HG03066 (cell line): ENCODE data around the gene IL13RA1.
A peak's percentile ranks its signal among the peaks of the same experiment; 100 is the strongest.
"Not testable (repeated sequence)": the region's sequence is repeated elsewhere in the genome, so short reads cannot be mapped to it uniquely, and the experiment has no call there.

ENCODE experiments used
- ATAC-seq: cut with Tn5 transposase; IDR thresholded peaks from one replicate; pipeline ENCODE4 v1.9.1; 2021; ENCODE audit warnings: low read depth; ENCODE audit not compliant: unreplicated experiment

Gene IL13RA1

DNA sequence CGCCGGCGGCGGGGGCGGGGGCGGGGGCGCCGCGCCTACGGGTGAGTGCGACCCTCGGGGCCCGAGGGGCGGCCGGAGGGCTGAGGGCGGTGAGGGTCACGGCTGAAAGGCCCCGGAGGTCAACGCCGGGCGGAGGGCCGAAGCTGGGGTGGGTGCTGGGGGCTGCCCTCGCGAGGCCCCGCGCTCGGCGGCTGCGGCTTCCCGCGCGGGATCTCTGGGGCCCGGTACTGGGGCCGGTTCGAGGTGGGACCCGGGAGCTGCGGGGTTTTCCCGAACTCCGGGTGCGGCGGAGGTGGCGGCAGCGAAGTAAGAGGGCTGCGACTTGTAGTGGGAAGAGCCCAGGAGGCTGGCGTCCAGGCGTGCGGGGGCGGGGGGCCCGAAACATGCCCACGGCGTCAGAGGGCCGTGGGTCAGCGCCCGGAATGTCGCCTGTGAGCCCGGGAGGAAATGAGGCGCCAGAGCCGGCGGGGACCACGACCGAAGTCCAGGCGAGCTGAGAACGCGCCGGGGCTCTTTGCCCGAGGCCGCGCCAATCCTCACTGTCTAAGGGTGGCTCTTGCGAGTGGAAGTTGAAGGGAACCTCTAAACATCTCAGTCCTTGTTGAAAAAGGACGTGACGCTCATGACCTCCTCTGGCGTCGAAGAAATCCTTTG is 407 bp downstream of the IL13RA1 start:
- ATAC-seq, result peak; percentile 24

DNA sequence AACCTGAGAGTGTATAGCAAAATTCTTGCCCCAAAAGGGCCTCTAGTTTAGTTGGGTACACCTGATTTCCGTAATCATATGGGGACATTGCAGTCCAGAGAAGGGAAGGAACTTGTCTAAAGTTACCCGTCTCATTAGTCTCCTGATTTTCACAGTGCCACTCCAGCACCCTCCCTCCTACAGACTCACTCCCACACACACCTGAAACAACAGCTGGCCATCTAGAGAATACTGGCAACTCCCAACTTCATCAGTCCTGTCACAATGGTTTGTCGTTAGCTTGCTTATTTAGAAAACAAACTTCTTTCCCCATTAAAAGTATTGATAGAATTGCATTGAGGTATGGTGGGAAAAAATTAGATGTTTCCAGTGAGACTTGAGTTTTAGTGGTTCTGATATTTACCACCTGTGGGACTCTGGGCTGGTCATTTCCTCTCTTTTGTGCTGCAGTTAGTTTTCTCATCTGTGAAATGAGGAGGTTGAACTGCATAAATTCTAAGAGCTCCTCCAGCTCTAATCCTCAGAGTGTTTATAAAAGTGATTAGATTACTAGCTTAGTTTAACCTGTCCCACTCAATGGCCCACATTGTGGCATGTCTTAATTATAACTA is 1.7 kb downstream of the IL13RA1 start:
- ATAC-seq, result no peak

GRCh38 chrX:118730500-118731247 is 3.3 kb downstream of the IL13RA1 start:
- ATAC-seq, result no peak

- ATAC-seq, result not testable (repeated sequence)
Observed at GRCh38 chrX:118732551-118732950, 5.1 kb downstream of the IL13RA1 start.

GRCh38 chrX:118734909-118735308 is 7.5 kb downstream of the IL13RA1 start:
- ATAC-seq, result no peak

- no peak for ATAC-seq
Observed at GRCh38 chrX:118736394-118737010, 9.1 kb downstream of the IL13RA1 start.

DNA sequence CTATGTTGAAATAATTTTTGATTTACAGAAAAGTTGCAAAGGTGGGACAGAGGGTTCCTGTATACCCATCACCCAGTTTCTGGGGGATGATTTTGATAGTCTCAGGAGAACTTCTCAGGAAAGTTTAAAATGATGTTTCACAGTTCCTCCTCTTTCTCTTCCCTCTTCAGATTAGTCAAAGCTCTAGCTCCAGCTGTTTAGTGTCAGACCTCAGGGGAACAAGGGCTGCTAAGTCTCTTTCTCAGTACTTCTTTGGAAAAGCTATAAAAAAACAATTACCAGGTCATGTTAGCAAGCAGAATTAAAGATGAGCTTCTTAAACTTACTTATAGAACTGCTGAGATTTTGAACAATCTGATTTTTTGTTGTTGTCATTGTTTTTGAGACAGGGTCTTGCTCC is 12.2 kb downstream of the IL13RA1 start:
- ATAC-seq, result no peak

- ATAC-seq, result no peak
Observed at GRCh38 chrX:118740276-118740889, 13.0 kb downstream of the IL13RA1 start.

DNA sequence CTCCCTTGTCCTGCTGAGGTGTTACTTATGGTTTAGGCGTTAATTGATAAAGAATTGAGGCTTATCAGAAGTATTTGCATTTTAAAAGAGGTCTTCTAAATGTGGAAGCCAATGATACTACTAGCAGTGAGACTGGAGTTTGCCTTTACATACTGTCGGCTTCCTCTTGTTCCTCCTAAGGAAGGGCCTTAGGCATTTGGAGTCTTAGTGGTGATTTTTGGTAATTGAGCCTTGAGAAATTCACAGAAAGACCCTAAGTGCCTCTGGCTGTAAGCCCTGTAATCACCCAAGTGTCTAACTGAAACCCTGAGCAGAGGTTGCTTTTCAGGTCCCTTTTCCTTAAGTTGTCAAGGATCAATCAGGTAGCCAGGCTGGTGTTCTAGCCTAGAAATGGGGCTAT is 14.8 kb downstream of the IL13RA1 start:
- no peak for ATAC-seq

- ATAC-seq, result no peak
Observed at GRCh38 chrX:118745570-118745969, 18.2 kb downstream of the IL13RA1 start.

DNA sequence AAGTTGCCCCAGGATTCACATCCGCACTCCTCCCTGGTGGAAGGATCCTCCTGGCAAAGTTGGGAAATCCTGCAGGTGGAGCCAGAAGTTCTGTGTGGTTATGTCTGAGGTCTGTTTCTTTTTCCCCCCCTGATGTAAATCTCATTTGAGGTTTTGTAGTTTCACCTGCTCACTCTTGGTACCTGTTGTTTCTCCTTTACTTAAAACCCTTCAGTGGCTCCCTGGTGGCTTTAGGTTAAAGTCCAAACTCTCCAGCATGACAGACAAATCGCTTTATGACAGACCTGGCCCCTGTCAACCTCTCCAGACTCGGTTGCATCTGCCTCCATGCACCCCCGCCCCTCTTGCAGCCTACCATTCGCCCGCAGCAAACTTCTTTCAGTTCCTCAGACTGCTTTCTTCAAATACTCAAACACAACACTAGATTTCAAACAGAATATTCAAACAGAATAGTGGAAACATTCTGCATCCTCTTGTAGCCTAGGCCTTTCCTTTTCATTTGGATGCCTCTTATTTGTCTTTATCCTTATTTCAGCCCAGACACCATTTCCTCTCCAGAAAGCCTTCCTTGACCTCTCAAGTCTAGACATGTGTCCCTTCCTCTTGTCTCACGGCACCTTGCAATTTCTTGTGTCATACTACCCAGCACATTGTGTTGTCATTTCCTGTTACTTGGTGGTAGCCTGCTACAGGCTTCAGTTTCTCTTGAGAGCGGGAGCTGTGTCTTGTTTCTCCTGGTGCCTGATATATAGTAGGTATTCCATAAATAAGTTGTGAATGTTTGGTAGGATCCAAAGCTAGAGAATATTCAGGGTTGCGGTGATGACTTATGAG is 24.8 kb downstream of the IL13RA1 start:
- ATAC-seq, result peak; percentile 81

DNA sequence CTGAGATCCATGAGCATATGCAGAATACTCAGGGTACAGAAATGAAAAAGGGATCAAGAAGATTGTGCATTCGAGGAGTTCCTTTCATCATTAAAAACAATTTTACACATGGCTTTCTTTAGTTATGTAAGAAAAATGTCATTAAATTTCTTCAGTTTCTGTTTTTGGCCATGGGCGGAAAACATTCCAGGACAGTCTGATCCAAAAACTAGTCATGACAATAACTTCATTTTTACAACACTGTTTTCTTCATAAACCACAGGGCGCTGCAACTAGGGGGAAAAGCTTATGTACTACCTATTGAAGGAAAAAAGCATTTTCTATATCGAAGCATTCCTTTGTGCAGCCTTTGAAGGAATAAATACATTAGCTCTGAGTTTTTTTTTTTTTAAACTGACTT is 28.2 kb downstream of the IL13RA1 start:
- no peak for ATAC-seq

GRCh38 chrX:118756101-118756500 is 28.7 kb downstream of the IL13RA1 start:
- no peak for ATAC-seq

GRCh38 chrX:118758511-118758910 is 31.1 kb downstream of the IL13RA1 start:
- ATAC-seq, result no peak

GRCh38 chrX:118760025-118760424 is 32.6 kb downstream of the IL13RA1 start:
- ATAC-seq, result no peak

DNA sequence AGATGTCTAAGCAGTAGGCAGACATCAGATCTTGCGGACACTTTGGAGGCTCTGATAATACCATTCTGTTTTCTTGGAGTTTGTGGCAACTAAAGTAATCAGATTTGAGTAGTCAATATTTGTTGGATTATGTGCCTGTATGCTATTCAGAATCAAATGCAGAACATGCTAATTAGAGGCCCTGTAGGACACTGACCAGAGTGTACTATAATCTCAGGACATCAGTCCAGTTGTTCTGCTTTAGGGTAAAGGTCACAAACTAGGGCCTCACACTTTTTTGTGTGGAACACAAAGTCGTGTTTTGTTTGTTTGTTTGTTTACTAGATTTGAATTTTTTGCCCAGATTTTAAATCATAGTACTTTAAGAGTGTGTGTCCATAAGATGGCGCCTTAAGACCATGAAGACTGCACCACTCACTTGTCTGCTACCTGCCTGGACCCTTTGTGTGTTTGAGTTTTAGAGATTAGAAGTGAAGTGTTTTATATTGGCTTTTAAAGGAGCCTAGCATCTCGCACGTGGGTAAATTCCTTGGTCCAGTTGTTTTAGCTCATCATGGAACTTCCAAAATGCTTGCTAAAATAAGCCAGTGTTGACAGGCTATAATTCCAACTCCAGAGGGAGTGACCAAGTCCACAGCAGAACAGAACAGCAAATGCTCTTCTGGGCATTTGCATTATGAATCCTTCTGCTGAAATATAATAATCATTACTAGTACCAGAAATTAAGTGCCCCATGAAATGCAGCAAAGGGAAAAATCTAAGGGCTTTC is 34.7 kb downstream of the IL13RA1 start:
- no peak for ATAC-seq

- ATAC-seq, result no peak
Observed at GRCh38 chrX:118763489-118763888, 36.1 kb downstream of the IL13RA1 start.

DNA sequence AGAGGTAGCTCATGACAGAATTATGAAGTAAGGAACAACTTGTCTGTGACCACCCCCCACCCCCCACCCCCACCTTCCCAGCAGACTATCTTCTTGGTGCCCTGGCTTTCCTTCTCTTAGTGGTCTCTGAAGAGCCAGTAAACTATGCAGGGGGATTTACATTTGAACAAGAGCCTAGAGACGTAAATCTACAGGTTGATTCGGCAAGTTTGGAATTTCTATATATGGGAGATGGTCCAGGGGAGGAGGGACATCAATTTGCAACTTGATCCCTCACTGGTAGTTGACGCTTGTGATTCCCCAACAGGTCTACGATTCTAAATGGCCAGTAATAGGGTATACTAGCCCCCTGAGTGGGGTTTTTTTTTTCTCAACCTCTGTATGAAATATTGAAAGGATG is 36.7 kb downstream of the IL13RA1 start:
- no peak for ATAC-seq

GRCh38 chrX:118770133-118770760 is 42.8 kb downstream of the IL13RA1 start:
- ATAC-seq, result no peak
